CD4-positive, alpha-beta T cell treated with Interleukin-15 for 4 hours (primary cell): Measurements from ENCODE around the gene PTPRN2.

Experiments
- DNase-seq: peaks from one replicate; pipeline ENCODE4 v3.0.0-alpha.2; 2020; ENCODE audit warnings: low spot score

PTPRN2 gene

DNA sequence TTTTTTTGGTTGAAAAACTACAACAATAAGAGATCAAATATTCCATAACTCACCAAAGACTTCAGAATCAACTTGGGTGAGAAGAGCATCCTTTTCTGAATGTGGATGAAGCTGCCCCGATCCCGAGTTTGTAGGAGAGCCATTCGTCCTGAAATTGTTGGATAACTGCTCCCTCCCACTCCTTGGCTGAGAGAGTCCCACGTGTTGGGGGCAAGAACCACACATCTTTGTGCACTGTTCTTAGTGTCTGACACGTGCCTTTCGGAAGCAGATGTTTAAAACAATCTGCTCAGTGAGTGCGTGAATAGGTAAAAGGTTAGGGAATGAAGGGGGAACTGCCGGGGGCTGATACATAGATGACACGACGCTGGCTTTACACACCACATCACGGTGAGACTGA is 575.7 kb downstream of the PTPRN2 start:
- no peak for DNase-seq

DNA sequence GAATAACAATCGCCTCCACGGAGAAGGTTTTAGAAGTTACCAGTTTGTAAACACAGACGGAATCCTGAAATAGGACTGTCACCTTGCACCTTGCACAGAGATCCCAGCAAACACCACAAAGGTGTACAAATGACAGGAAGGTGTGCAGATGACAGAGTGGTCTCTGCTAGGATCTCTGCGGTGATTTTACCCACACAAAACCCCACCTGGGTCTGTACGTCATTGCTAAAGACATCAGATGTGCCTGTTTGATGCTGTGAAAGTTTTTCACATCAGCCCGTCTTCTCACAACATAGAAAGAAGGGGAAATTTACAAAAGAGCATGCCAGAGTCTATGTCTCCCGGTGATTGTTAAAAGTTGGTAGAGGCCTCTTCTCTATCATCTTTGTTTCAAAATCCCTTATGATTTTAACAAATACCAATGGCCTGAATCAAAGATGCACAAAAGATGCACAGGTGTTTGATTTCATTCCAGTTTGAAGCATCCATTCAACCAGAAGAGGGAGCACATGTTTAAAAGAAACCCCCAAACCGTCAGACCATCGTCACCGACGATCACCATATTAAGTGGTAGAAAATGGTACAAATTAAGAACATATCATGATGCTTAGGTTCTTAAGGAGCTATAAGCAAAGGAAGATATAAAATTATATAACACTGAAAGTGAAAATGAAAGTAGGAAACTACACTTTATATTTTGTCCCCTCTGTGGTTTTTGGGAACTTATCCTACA is 576.5 kb downstream of the PTPRN2 start:
- DNase-seq: no peak

DNA sequence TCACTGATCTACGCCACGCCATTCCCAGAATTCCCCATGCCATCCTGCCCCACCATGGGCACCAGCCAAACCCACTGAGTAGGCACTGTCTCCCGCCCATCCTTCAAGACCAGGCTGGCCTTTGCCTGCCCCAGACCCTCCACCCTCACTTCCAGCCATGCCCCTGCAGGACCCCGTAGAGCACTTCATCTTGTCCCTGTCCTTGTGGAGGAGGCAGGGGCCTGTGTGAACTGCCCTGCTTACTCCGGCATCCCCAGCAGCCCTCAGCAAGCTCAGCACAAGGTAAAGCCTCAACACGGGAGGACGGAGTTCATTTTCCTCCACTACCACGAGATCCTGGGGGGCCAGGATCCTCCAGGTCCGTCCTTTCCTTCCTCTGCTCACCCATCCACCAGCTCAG is 577.7 kb downstream of the PTPRN2 start:
- DNase-seq: no peak

DNA sequence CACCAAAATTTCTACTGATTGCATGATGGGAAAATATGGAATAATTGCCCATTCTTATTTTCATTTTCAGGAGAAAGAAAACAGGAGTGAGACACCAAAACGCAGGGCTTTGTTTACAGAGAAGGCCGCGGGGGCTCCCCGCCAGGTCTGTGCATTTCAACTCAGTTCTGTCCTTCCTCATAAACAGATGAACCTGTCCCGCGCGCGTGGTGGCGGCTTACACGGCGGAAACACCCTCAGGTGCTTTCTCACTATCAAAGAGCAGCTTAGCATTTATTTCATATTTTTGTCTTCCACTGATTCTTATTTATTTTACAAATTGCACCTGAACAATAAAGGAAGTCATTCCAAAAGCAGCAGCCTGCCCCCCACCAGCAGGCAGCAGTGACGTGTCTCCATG is 579.4 kb downstream of the PTPRN2 start:
- no peak for DNase-seq

DNA sequence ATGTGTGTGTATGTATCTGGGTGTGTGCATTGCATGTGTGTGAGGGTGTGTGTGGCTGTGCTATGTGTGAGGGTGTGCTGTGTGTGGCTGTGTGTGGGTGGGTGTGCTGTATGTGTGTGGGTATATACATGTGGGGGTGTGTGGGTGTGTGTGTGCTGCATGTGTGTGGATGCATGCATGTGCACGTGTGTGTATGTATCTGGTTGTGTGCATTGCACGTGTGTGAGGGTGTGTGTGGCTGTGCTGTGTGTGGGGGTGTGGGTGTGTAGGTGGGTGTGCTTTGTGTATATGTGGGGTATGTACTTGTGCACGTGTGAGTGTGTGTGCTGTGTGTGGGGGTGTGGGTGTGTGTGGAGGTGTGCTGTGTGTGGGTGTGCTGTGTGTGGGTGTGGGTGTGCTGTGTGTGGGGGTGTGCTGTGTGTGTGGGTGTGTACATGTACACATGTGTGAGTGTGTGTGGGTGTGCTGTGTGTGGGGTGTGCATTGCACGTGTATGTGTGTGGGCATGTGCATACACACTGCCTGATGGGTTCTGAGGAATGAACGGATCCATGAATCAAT is 579.8 kb downstream of the PTPRN2 start:
- DNase-seq: no peak

DNA sequence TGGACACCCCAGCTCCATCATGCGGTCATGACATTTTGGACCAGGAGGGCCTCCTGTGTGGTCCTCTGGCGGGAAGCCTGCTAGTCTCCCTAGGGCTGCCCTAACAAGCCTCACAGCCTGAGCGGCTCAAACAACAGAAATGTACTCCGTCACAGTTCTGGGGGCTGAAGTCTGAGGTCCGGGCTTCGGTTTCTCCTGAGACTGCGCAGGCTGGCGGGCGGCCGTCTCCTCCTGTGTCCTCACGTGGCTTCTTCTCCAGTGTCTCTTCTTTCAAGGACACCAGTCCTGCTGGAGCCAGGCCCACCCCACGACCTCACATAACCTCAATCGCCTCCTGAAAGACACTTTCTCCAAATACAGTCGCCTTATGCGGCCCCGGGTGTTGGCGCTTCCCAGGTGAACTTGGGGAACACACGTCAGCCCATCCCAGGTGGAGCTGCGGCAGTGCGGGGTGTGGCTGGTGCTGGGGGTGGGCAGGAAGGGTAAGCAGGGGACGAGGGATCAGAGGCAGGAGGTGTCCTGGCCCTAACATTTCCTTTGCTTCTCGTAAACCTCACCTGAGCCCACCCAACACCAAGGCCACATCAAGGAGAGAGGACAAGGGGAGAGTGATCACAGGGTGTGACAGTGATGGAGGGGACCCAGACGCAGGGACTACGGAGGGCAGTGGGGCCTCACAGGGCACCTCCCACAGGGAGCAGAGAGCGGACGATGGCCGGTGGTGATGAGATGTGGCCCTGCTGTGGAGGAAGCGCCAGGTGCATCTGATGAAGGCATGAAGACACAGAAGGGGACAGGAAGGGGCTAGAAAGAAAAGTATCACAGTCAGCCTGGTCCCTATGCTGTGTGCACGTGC is 580.6 kb downstream of the PTPRN2 start:
- no peak for DNase-seq

DNA sequence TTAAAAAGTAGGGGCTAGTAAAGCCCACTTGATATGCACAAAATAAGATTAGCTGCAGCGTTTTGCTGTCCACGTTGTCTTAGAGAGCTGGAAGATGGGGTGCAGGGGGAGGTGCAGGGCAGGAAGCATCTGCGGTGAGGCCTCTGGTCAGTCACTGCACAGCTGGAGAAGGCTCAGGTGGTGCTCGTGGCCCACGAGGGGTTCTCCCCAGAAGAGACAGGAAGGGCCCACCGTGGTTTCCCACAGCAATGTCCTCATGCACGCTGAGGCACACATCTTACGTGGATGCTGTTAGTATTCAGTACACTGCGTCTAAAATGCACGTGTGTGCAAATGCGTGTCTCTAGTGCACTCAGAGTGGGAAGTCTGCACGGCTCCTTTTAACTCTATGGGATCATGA is 582.1 kb downstream of the PTPRN2 start:
- DNase-seq: no peak

DNA sequence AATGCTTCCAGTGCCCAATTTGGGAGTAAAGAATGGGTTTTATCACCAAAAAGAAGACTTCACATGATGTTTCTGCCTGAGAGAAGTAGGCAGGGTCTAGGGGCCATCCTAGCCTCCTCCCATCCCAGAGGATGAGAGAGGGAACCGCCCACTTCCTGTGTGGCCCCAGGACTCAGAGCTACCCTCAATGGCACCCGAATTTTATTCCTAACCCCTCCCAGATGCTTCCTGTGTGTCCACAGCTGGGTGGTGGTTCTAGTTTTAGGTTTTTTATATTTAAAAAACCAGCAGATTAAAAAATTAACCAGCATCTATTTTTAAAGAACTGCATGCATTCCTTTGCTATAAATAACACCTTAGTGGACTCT is 583.5 kb downstream of the PTPRN2 start:
- no peak for DNase-seq

DNA sequence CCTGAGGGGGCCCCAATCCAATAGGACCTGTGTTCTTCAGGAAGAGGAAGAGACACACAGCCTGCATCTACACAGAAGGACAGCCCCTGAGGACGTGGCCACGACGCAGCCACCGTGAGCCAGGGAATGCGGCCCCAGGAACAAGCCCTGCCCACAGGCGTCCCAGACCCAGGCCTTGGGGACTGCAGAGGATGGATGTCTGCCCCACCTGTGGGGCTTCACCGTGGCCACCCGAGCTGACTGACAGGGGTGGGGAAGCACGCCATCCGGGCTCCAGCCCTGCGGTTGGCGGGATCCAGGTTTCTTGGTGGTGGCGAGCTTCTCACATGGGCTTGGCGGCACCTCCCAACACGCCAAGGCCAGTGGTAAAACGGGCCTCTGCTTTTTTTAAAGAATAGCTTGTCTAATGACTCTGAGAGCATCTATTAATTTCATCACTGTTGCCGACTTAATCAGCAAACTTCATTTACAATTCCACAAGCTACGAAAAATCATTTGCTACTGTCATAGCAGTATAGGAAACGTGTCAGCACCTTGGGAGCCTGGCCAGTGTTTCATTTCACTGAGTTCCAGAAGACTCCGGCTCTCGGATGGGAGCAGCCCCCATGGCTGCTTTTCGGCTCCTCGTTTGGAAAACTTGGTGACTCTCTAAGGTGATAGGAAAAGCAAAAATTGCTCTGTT is 584.0 kb downstream of the PTPRN2 start:
- no peak for DNase-seq

DNA sequence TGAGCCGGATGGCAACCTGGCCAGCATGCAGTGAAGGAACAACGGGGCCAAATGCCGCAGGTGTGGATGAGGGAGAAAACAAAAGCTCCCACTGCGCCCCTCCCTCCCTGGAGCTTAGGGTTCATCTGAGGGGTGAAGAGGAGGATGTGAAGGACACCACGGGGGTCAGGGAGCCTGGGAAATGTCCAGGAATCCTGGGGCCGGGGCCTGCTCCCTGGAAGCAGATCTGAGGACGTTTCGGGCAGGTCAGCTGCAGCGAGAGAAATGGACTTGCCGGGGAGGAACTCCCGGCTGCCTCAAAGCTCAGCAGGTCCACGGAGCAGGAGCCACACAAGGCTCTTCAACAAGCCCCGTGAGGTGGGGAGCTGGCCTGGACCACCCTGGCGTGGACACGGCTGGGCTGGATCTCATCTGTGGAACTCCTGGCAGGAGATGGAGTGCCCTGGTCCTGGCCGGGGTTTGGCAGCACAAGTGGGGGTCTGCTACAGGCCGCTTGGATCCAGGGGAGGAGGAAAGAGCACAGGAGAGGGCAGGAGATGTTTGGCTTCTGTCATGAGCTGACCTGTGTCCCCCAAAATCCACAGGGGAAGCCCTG is 585.0 kb downstream of the PTPRN2 start:
- no peak for DNase-seq

DNA sequence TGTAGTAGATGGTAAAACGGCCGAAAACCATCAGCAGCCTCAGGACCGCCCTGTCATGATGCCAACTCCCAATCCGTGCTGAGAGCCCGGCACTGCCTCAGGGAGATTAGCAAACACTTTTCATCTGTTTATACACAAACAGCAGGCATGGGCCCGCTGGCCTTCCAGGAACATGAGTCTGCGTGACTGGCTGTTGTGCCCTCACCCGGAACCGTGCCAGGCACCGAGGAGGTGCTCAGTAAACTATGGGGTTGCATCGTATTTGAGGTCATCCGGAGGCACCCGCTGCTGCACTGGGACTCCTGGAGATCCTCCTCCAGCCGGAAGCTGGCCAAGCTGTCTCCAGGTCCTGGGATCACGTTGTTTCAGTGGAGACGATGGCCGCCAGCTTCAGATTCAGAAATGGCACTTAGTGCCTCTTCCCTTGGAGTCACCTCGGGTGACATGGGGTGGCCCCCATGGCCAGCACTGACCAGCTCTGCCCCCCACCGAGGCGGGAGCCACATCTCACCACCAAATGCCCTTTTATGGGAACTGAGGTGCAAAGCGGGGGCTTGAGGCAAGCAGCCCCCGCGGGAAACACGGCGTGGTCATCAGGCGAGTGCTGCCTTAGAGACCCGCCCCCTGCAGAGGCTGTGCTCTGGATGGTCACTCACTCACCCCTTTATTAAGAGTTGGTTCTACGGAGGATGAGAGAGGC is 585.9 kb downstream of the PTPRN2 start:
- no peak for DNase-seq

DNA sequence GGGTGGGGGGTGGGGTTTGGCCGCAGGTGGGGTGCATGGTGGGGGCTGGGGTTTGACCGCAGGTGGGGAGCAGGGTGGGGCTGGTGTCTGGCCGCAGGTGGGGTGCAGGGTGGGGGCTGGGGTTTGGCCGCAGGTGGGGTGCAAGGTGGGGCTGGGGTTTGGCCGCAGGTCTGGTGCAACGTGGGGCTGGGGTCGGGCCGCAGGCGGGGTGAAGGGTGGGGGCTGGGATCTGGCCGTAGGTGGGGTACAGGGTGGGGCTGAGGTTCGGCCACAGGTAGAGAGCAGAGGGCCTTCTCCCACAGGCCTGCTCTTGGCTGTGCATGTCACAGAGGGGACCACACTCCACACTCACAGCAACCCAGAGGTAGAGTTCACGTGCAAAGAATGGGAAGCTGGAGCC is 586.6 kb downstream of the PTPRN2 start:
- DNase-seq: no peak

DNA sequence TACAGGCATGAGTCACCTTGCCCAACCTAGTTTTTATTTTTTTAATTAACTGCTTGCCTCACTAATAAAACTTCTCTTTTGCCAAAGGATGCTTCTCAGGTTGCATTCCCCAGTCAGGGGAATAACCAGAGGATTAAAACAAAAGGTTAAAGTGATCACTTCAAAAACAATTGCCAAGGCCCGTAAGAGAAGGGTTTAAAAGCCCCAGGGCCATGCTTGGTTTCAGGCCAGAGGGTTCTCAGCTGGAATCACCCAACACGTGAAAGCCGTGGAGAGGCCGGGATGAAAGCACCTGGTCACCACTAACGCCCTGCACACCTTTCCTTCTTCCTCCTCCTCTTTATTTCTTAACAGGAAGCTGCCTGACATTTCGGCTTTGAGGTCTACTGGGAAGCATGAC is 587.5 kb downstream of the PTPRN2 start:
- DNase-seq: no peak

DNA sequence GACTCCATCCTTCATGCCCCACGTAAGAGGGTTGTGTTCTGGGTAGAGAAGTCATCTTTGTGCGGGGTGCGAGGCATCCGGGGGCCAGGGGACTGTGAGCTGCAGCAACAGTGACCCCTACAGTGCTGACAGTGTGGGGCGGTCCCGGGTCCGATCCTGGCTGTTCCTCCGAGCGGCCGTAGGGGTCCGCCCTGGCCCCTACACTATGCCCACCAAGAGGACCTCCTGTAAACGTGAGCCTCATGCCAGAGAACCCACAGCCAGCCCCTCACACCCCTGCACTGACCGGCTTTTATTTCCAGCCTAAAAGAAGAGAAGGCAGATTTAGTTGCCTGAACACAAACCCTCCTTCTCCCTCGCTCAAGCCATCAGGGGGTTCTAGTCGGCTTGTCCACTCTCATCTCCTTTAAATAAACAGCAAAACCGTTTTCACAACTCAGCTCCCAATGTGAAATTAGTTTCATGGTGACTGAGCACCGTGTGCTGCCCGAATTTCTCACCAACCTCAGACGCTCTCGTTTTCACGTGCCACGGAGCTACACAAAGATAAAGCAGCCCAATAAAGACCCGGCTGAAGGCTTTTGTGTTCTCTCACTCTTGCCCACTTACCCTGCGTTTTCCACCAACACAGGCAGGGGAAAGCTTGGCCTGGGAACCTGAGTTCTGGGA is 588.6 kb downstream of the PTPRN2 start:
- DNase-seq: no peak

DNA sequence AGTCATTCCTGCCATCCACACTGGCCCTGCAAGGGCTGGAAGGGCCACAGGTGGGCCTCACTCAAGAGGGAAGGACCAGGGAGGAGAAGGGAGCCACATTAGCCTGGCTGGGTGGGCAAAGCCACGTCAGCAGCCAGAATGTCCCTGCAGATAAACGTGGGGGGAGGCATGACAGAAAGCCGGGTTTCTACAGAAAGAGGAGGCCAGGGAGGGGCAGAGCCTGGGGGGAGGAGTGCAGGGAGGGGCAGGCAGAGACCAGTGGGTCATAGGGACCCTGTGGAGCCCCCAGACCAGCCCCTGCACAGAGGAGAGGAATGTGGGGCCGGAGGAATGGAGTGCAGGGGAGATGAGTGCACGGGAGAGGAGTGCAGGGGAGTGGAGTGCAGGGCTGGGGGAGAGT is 590.2 kb downstream of the PTPRN2 start:
- no peak for DNase-seq

DNA sequence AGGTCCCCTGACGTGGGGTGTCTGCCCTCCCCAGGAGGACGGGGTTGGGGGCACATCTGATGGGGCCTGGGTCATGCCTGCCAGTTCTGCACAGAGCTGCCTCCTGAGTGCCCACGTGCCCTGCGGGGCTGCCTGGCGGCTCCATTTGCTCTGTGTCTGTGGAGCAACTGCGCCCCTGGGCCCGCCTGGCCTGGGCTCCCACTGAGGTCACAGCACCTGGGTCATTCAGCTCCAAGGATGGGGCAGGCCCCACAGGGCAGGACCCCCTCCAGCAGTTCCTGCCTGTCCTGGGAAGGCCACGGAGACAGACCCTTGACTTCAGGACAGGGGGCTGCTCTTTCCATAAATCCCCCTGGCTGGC is 590.6 kb downstream of the PTPRN2 start:
- DNase-seq: no peak

DNA sequence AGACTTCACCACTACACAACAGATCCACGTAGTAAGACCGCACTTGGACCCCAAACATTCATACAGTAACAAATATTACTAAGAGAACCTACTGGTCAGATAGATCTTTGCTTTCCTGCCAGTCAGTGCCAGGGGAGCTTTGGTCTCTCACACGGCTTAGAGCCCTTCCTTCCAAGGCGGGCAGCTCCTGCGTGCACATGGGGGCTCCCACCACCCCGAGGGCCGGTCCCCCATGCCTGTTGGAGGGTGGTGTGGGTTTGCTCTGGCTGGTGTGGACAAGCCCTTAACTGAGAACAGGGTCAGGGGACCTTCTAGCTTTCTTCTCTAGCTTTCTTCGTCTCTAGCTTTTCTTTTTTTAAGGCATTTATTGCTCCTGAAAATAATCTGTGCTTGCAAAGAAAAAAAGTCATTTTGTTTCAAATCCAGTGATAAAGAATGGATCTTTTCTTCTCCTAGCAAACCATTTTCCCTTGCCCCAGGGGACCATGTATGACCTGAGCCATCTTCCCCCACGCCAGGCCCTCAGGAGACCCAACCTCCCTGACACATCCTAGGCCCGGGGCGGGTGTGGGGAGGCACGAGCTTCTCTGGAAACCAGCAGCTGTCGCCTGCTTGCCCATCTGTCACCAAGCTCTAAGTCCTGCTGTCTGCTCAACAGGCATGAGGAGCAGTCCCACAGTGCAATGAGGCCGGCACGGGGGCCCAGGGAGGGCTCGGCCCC is 591.1 kb downstream of the PTPRN2 start:
- DNase-seq: no peak

DNA sequence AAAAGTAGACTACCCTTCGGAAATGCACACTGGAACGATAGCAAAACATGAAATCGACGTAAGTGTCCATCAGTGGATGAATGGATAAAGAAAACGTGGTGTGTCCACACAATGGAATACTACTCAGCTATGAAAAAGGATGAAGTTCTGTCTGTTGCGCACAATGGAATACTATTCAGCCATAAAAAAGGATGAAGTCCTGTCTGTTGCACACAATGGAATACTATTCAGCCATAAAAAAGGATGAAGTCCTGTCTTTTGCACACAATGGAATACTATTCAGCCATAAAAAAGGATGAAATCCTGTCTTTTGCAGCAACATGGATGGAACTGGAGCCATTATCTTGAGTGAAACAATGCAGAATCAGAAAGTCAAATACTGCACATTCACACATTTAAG is 591.8 kb downstream of the PTPRN2 start:
- DNase-seq: no peak

DNA sequence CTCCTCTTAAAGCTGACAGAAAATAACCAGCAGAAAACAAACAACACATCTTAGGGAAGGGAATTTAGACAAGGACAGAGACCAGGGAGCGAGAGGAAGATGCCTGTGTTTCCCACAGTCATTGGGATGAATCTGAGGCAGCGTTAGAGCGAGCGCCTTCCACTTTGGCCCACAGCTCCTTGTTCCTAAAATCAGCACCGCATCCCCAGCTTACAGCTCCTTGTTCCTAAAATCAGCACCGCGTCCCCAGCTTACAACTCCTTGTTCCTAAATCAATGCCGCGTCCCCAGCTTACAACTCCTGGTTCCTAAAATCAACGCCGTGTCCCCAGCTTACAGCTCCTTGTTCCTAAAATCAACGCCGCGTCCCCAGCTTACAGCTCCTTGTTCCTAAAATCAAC is 593.3 kb downstream of the PTPRN2 start:
- no peak for DNase-seq

DNA sequence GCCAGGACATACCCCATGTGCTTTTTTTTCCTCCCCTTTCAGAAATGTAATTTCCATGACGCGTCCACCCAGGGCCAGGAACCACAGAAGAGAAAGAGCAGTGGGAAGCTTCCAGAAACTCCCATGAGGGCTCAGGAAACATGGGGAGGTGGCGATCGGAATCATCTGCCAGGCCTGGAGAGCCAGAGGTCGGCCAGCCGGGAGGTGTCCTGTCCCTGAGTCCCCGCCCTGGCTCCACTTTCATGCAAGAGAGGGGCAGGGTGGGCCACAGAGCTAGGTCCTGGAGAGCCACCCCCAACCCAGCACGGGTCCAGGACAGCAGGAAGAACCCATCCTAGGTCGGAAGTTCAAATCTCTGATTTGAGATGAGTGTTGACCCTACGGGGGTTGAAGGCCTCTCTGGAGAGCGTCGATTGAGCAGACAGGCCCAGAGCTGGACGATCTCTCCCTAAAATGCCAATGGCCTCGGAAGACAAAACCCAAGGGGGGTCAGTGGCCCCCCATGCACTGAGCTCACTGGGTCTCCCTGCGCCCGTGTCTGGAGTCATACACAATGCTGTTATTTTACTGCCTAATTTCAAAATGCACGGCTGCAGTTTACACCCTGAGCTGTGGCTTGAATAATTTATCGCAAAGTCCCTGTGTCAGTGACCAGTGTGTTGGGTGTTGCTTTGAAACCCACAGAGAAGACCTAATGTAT is 594.1 kb downstream of the PTPRN2 start:
- no peak for DNase-seq
